MM.1S (cell line): Measurements from ENCODE around the gene RPS10.

Experiments used
- EZH2 ChIP-seq: fragments of 300-600 bp; sonication (generic); optimal IDR thresholded peaks from 2 replicates; pipeline ENCODE3; 2017; ENCODE audit warnings: low read depth, mild to moderate bottlenecking, antibody characterized with exemption, low read length, mixed read lengths
- EZH2phosphoT487 ChIP-seq: fragments of 300-600 bp; sonication (generic); IDR thresholded peaks from 2 replicates; pipeline ENCODE4 v1.6.1; 2018; ENCODE audit warnings: antibody characterized with exemption, low read length
- TF ChIP-seq, protein P1 (sequence below): fragments of 300-600 bp; sonication (generic); IDR thresholded peaks from 2 replicates; pipeline ENCODE4 v1.5.1; 2016; ENCODE audit warnings: antibody characterized with exemption, low read length, mixed read lengths

- TF ChIP-seq, protein P1, sequence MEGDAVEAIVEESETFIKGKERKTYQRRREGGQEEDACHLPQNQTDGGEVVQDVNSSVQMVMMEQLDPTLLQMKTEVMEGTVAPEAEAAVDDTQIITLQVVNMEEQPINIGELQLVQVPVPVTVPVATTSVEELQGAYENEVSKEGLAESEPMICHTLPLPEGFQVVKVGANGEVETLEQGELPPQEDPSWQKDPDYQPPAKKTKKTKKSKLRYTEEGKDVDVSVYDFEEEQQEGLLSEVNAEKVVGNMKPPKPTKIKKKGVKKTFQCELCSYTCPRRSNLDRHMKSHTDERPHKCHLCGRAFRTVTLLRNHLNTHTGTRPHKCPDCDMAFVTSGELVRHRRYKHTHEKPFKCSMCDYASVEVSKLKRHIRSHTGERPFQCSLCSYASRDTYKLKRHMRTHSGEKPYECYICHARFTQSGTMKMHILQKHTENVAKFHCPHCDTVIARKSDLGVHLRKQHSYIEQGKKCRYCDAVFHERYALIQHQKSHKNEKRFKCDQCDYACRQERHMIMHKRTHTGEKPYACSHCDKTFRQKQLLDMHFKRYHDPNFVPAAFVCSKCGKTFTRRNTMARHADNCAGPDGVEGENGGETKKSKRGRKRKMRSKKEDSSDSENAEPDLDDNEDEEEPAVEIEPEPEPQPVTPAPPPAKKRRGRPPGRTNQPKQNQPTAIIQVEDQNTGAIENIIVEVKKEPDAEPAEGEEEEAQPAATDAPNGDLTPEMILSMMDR: no peak
- no peak for TF ChIP-seq EZH2phosphoT487
- TF ChIP-seq EZH2: no peak
Measured at GRCh38 chr6:34460796-34461507, 35.1 kb upstream of the RPS10 start.
